CD4-positive, alpha-beta T cell (primary cell): ENCODE measurements around the gene CACNA1G. TPM values are rescaled to one million over a fixed set of nuclear protein-coding genes. Genes with fewer than 3 reads are reported as not detected.

Source experiments
- ATAC-seq: fragments of 200-7000 bp; cut with Tn5 transposase; one replicate; pipeline ENCODE4 v1.10.0; 2022; ENCODE audit warnings: mild to moderate bottlenecking; ENCODE audit not compliant: poor library complexity
- CTCF ChIA-PET: fragments of 350-600 bp; sonication (Branson Sonifier 250); formaldehyde crosslinking; loops from one replicate; lab custom pipeline; 2021; ENCODE audit warnings: antibody characterized with exemption, inconsistent platforms; lab: Charles Lee
- POLR2A ChIA-PET: fragments of 350-600 bp; sonication (Branson Sonifier 250); formaldehyde crosslinking; loops from one replicate; lab custom pipeline; 2021; ENCODE audit warnings: antibody characterized with exemption, inconsistent platforms; lab: Charles Lee
- DNase-seq, 14 experiments: peaks; one replicate each; pipeline ENCODE4 v3.0.0-alpha.2; 2013 to 2020; ENCODE audit warnings: mixed read lengths in 2 of 14
- H3K27ac ChIP-seq, 2 donors: one replicate each; pipeline versions ENCODE4 v1.5.1 to v1.7.0; 2013; ENCODE audit warnings: low read length in 2 of 2, low read depth in 1 of 2, mild to moderate bottlenecking in 1 of 2
- H3K27me3 ChIP-seq, 2 experiments: 1 replicate in 1 of 2; 2 replicates in 1 of 2; pipeline versions ENCODE4 v1.6.1 to v1.7.0; 2013; ENCODE audit warnings: low read length in 2 of 2, control low read depth in 1 of 2, mild to moderate bottlenecking in 1 of 2, moderate library complexity in 1 of 2; ENCODE audit not compliant: insufficient read depth in 2 of 2, control insufficient read depth in 1 of 2
- H3K36me3 ChIP-seq: one replicate; pipeline ENCODE4 v1.6.1; 2013; ENCODE audit warnings: low read length, control low read depth; ENCODE audit not compliant: insufficient read depth
- H3K4me1 ChIP-seq: one replicate; pipeline ENCODE4 v1.6.1; 2013; ENCODE audit warnings: low read length, control low read depth; ENCODE audit not compliant: insufficient read depth
- H3K4me3 ChIP-seq: one replicate; pipeline ENCODE4 v1.5.1; 2013; ENCODE audit warnings: mild to moderate bottlenecking, low read length, moderate library complexity
- H3K9me3 ChIP-seq, 2 experiments: 1 replicate in 1 of 2; 2 replicates in 1 of 2; pipeline versions ENCODE4 v1.6.1 to v1.7.0; 2013; ENCODE audit warnings: low read length in 2 of 2, mild to moderate bottlenecking in 2 of 2, control low read depth in 1 of 2, moderate library complexity in 1 of 2; ENCODE audit not compliant: control insufficient read depth in 1 of 2, insufficient read depth in 1 of 2
- H3K27ac Mint-ChIP-seq: one replicate; pipeline ENCODE4 v1.8.0; 2020; ENCODE audit warnings: mixed read lengths
- H3K27me3 Mint-ChIP-seq: one replicate; pipeline ENCODE4 v1.8.0; 2021; ENCODE audit warnings: mixed read lengths
- H3K36me3 Mint-ChIP-seq: one replicate; pipeline ENCODE4 v1.8.0; 2021; ENCODE audit warnings: low read depth, mixed read lengths
- H3K4me1 Mint-ChIP-seq: one replicate; pipeline ENCODE4 v1.8.0; 2021; ENCODE audit warnings: low read depth, mixed read lengths
- H3K4me3 Mint-ChIP-seq: one replicate; pipeline ENCODE4 v1.8.0; 2020; ENCODE audit warnings: mild to moderate bottlenecking, mixed read lengths
- H3K9me3 Mint-ChIP-seq: one replicate; pipeline ENCODE4 v1.8.0; 2020; ENCODE audit warnings: mixed read lengths
- intact Hi-C, 2 experiments: fragments of 100-400 bp; cut with DNase I in 1 of 2; cut with micrococcal nuclease in 1 of 2; formaldehyde crosslinking; loops; one replicate each; pipeline versions ENCODE4 v1.15.1 to v1.9.0; 2023 to 2025; cut with DNase I, micrococcal nuclease
- total RNA-seq, 174 experiments: library from RNA in 2 of 174; stranded (reverse) in 2 of 174; gene quantifications; one replicate each; pipeline ENCODE4 v1.2.3 and lab custom pipeline; 2021 to 2026
- TF ChIP-seq, protein P1 (sequence below): fragments of 200-600 bp; IDR thresholded peaks from one replicate; pipeline ENCODE4 v1.8.0; 2022; ENCODE audit warnings: antibody characterized with exemption, mild to moderate bottlenecking

Gene CACNA1G
- total RNA-seq, 2 experiments from 2014 or later = not detected

DNA sequence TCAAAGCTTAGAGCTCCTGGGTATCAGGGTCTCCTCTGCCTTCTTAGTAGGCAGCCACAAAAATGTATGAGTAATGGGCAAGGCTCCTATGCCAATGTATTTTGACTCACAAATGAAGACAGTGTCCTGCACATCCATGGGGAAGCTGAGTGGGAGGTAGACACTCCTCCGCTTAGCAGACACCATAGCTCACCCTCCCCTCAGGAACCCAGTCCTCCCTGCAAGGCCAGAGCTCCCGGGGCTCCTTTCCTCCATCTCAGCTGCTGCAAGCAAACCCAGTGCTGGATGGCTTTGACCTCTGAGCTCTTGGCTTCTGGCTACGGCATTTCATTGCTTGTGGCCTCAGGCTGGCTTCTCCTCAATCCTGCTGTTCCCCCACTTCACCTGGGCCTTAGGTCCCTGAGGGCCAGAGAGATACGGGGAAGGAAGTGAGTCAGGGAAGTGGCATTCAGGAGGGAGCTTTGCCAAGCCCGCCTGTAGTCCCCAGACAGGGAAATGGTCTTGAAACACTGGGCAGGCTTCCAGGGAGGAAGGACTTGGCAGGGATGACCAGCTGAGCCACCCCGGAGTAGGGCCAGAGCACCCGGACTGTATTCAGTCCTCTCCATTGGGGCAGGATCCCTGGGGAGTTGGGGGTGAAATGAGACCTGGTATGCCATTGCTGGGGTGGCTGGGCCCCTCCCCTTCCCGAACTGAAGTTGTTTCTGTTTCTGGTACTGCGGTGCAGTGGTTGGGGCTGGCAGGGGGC lies 78.6 kb downstream of the CACNA1G start:
- H3K4me3 Mint-ChIP-seq = no peak overlapping the region
- H3K27ac ChIP-seq = no peak overlapping the region
- ChIA-PET POLR2A (no interaction called here), CTCF (interaction anchor here (1.1 to 1.2 kb wide), 2 partner anchors 9 to 93 kb away, joined by 3 read pairs; no protein-coding TSS in a partner anchor)
- H3K4me1 Mint-ChIP-seq = no peaks in the 10 kb centered on the region
- H3K9me3 Mint-ChIP-seq = no peaks in the 10 kb centered on the region
- no peak overlapping the region for H3K27ac Mint-ChIP-seq
- DNase-seq = no peak
- H3K4me1 ChIP-seq = peaks cover 9% of the 10 kb centered on the region
- no peaks in the 10 kb centered on the region for H3K36me3 Mint-ChIP-seq
- intact Hi-C loops = no loop called here
- H3K9me3 ChIP-seq = no peaks in the 10 kb centered on the region
- peaks cover 67% of the 10 kb centered on the region for H3K27me3 Mint-ChIP-seq
- H3K36me3 ChIP-seq = no peaks in the 10 kb centered on the region
- no peak for ATAC-seq
- TF ChIP-seq, protein P1, sequence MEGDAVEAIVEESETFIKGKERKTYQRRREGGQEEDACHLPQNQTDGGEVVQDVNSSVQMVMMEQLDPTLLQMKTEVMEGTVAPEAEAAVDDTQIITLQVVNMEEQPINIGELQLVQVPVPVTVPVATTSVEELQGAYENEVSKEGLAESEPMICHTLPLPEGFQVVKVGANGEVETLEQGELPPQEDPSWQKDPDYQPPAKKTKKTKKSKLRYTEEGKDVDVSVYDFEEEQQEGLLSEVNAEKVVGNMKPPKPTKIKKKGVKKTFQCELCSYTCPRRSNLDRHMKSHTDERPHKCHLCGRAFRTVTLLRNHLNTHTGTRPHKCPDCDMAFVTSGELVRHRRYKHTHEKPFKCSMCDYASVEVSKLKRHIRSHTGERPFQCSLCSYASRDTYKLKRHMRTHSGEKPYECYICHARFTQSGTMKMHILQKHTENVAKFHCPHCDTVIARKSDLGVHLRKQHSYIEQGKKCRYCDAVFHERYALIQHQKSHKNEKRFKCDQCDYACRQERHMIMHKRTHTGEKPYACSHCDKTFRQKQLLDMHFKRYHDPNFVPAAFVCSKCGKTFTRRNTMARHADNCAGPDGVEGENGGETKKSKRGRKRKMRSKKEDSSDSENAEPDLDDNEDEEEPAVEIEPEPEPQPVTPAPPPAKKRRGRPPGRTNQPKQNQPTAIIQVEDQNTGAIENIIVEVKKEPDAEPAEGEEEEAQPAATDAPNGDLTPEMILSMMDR = no peak
- no peak overlapping the region for H3K4me3 ChIP-seq
- peaks cover 39 to 43% of the 10 kb centered on the region in 2 experiments for H3K27me3 ChIP-seq

DNA sequence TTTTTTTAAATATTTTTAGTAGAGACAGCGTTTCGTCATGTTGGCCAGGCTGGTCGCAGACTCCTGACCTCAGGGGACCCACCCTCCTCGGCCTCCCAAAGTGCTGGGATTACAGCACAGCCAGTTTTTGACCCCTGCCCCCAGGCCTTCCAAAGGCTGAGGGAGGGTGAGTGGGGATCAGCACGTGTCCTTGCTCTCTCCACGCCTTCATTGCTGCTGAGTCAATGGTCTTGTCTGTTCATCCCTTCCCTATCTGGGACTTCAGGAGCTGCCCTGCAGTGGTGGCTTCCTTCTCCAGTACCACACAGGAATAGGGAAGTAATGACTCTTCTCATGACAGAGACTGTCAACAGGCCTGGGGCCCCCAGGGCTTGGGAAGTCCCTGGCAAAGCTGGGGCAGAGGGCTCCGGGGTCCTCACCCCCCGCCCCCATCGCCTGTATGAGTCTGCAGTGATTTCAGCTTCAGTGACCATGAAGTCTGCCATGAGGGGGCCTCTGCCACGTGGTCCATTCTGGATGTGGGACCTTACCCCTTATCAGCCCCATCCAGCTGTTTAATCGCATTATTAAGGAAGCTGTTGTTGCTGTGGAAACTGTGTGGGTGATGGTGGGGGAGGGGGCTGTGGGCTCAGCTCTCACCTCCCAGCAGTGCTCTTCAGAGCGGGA lies 80.3 kb downstream of the CACNA1G start:
- intact Hi-C loops = no loop called here
- Histone ChIP-seq H3K9me3 (no peaks in the 10 kb centered on the region), H3K27ac (no peak overlapping the region), H3K27me3 (peaks cover 22 to 30% of the 10 kb centered on the region in 2 experiments), H3K36me3 (no peaks in the 10 kb centered on the region), H3K4me3 (no peak overlapping the region), H3K4me1 (no peaks in the 10 kb centered on the region)
- no peaks in the 10 kb centered on the region for H3K36me3 Mint-ChIP-seq
- CTCF ChIA-PET = no interaction called here
- H3K4me1 Mint-ChIP-seq = no peaks in the 10 kb centered on the region
- ATAC-seq (no peak), DNase-seq (peak in 2 of 14 experiments; percentile 48 to 59)
- H3K27ac Mint-ChIP-seq = no peak overlapping the region
- H3K27me3 Mint-ChIP-seq = peaks cover 57% of the 10 kb centered on the region
- POLR2A ChIA-PET = interaction anchor here (0.6 kb wide), 1 partner anchor 139 kb away, joined by 3 read pairs; no protein-coding TSS in a partner anchor
- H3K4me3 Mint-ChIP-seq = no peak overlapping the region
- H3K9me3 Mint-ChIP-seq = no peaks in the 10 kb centered on the region
- TF ChIP-seq, protein P1 = no peak

DNA sequence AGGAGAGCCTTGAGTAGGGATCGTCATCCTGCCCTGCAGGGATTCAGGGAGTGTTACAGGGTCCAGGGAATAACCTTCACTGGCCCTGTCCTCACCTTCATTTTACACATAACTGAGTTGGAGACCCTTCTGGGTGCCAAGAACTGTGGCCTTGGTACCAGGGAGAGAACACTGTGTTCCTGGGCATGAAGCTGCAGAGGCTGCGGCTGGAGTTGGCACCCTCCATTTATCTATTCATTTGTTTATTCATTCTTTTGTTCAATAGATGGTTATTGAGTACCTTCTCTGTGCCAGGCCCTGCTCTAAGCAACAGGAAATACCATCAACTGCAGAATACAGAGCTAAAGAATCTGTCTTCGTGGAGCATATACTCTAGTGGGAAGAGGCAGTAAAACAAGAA lies 80.8 kb downstream of the CACNA1G start:
- Mint-ChIP-seq H3K4me3 (no peak overlapping the region), H3K27me3 (peaks cover 56% of the 10 kb centered on the region), H3K27ac (no peak overlapping the region), H3K4me1 (no peaks in the 10 kb centered on the region), H3K9me3 (no peaks in the 10 kb centered on the region), H3K36me3 (no peaks in the 10 kb centered on the region)
- ATAC-seq (no peak), DNase-seq (no peak)
- ChIA-PET CTCF (no interaction called here), POLR2A (no interaction called here)
- TF ChIP-seq, protein P1 = no peak
- Histone ChIP-seq H3K27me3 (peaks cover 17 to 25% of the 10 kb centered on the region in 2 experiments), H3K4me1 (no peaks in the 10 kb centered on the region), H3K9me3 (no peaks in the 10 kb centered on the region), H3K4me3 (no peak overlapping the region), H3K36me3 (no peaks in the 10 kb centered on the region), H3K27ac (no peak overlapping the region)
- intact Hi-C loops = no loop called here
